ENCODE measurements around the gene SORCS3.

DNA sequence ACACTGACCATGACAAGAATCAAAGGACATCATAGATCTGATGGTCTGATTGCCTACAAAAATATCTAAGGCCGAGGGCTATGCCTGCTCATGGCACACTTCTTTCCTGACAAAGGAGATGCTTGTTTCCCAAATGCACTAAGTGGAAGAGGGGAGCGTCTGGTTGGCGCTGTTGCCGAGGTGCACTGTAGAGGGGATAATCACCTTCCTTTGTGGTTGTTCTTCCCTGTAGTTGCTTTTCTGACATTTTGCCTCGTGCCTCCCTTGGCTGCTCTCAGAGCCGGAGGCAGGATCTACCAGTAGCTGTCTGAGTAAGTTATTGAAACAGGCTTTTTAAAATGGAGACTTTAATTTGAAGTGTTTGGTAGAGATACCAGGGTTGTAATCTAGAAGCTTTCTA is 352.0 kb downstream of the SORCS3 start:
- TF ChIP-seq BRCA1 (CRISPR knock-in tag; IDR thresholded peaks at IDR 0.05) (no peak), NR2F2 (IDR thresholded peaks at IDR 0.05; ENCODE audit: borderline replicate concordance, low read depth) (no peak), ZNF354B (CRISPR knock-in tag; IDR thresholded peaks at IDR 0.05) (no peak), RFX5 (IDR thresholded peaks at IDR 0.05; ENCODE audit: low read depth, low read length) (no peak), STAG1 (CRISPR knock-in tag; IDR thresholded peaks at IDR 0.05) (no peak)

All from HepG2 (cell line).